Heart left ventricle (tissue), 16 donors: ENCODE measurements around the gene IZUMO1R. TPM values are rescaled to one million over a fixed set of nuclear protein-coding genes. Genes with fewer than 3 reads are reported as not detected.

Source experiments
- ATAC-seq, 4 donors: fragments of 200-7000 bp; cut with Tn5 transposase; one replicate each; pipeline ENCODE4 v1.9.1; 2020 to 2022; ENCODE audit warnings: moderate library complexity in 4 of 4, mild to moderate bottlenecking in 3 of 4, moderate number of reproducible peaks in 1 of 4
- DNase-seq, 5 donors: peaks; one replicate each; pipeline ENCODE4 v3.0.0-alpha.2; 2020
- H3K27ac ChIP-seq, 12 donors: fragments of 200-600 bp; sonication (generic) in 4 of 12; one replicate each; pipeline versions ENCODE4 v1.5.0 to v1.8.0; 2016 to 2022; ENCODE audit warnings: mild to moderate bottlenecking in 2 of 12
- H3K27me3 ChIP-seq, 9 donors: fragments of 200-600 bp; sonication (generic) in 2 of 9; one replicate each; pipeline versions ENCODE4 v1.5.1 to v1.8.0; 2016 to 2022; ENCODE audit warnings: mild to moderate bottlenecking in 3 of 9
- H3K36me3 ChIP-seq, 9 donors: fragments of 200-600 bp; sonication (generic) in 2 of 9; one replicate each; pipeline versions ENCODE4 v1.5.0 to v1.8.0; 2018 to 2022; ENCODE audit warnings: mild to moderate bottlenecking in 2 of 9
- H3K4me1 ChIP-seq, 12 donors: fragments of 200-600 bp; sonication (generic) in 4 of 12; one replicate each; pipeline versions ENCODE4 v1.5.0 to v1.8.0; 2016 to 2022; ENCODE audit warnings: mild to moderate bottlenecking in 3 of 12
- H3K4me3 ChIP-seq, 12 donors: fragments of 200-600 bp; sonication (generic) in 4 of 12; one replicate each; pipeline versions ENCODE4 v1.5.0 to v1.8.0; 2017 to 2022; ENCODE audit warnings: mild to moderate bottlenecking in 9 of 12, moderate library complexity in 4 of 12
- H3K9me3 ChIP-seq, 12 donors: fragments of 200-600 bp; sonication (generic) in 4 of 12; one replicate each; pipeline versions ENCODE4 v1.5.0 to v1.8.0; 2016 to 2022; ENCODE audit warnings: mild to moderate bottlenecking in 1 of 12
- CTCF ChIP-seq, 12 donors: fragments of 200-600 bp; sonication (generic) in 4 of 12; IDR thresholded peaks; one replicate each; pipeline versions ENCODE4 v1.5.0 to v1.8.0; 2018 to 2022; ENCODE audit warnings: antibody characterized with exemption in 12 of 12, mild to moderate bottlenecking in 5 of 12
- POLR2A ChIP-seq, 2 donors: fragments of 450-650 bp; IDR thresholded peaks; one replicate each; pipeline ENCODE4 v1.6.1; 2017; ENCODE audit warnings: antibody characterized with exemption in 2 of 2, mild to moderate bottlenecking in 2 of 2, moderate library complexity in 2 of 2
- WGBS, 4 donors: extraction: QIAGEN DNeasy Blood & Tissue Kit in 2 of 4; methylation state at CpG; one replicate each; pipeline versions ENCODE4 v1.1.5 to v1.1.7; 2013 to 2018; 5-methylcytosine and 5-hydroxymethylcytosine counted together
- intact Hi-C, 10 donors: fragments of 100-400 bp; cut with DNase I; formaldehyde crosslinking; loops; one replicate each; pipeline versions ENCODE4 v1.11.1 to v1.14.2; 2022
- polyA plus RNA-seq, 2 donors: library from polyadenylated mRNA; stranded (reverse); fragments of 200-250 nt; gene quantifications; one replicate each; pipeline ENCODE4 v1.2.3, GENCODE V29; 2013
- total RNA-seq, 9 donors: library from RNA; depleted of rRNA in 2 of 9; stranded (reverse); fragments of >200 nt in 2 of 9; fragmentation: NEBNext Ultra II Directional in 3 of 9; extraction: Animal tissue kit (Norgen Biotek cat#: 25700) in 3 of 9; gene quantifications; one replicate each; pipeline versions ENCODE4 v1.1.0 to v1.2.4, GENCODE V29; 2016 to 2023
- donor health status: ischemic (EF 13 %, LVEDD 7.1; RV severe dilation, severe dysfunction).
- donor health status: healthy with polysubstance abuse.
- donor health status: DM: no; HTN: yes; CAD: no.
- donor health status: DM: no; HTN: no; CAD: no.
- donor health status: ischemic (EF 25% LVEDD 6.9; RV normal size, moderate dysfunction).
- donor health status: ischemic (EF 25% LVEDD 5.7; RV mildly dilated, moderate dysfunction).
- donor health status: healthy.
- donor health status: DM: yes; HTN: yes; CAD: no.
- donor health status: ischemic (EF 35%, LVEDD 5.7; RV mildly dilated, moderate dysfunction).
- donor health status: nonischemic (EF 11% LVEDD 7.7; RV severe dilation, severe dysfunction).
- donor health status: DM: yes; HTN: yes; CAD: no.
- donor health status: PGD.
- donor health status: ischemic (EF 29% LVEDD 5.4; RV normal size, mild dysfunction).
- donor health status: nonischemic (EF 23%, LVEDD 6.1; RV moderate dilation, normal function).

Gene IZUMO1R
- total and polyA plus RNA-seq, 11 donors: not detected

- 27 to 49% (median 42%) methylated on average over 5 of the region's 5 CpGs for WGBS, 4 donors
- ATAC-seq: no peak
Observed at GRCh38 chr11:94310191-94310875, 6.0 kb downstream of the IZUMO1R start.

GRCh38 chr11:94312339-94312738 lies 8.0 kb downstream of the IZUMO1R start:
- TF ChIP-seq POLR2A (IDR thresholded peaks at IDR 0.05): no peak
- no peak for TF ChIP-seq CTCF (IDR thresholded peaks at IDR 0.05)
- DNase-seq (no peak), ATAC-seq (no peak)
- intact Hi-C loops: no loop called here
- Histone ChIP-seq H3K4me3 (no peak overlapping the region), H3K36me3 (no peaks in the 10 kb centered on the region), H3K27me3 (no peaks in the 10 kb centered on the region), H3K27ac (no peak overlapping the region), H3K4me1 (no peaks in the 10 kb centered on the region), H3K9me3 (no peaks in the 10 kb centered on the region)
- whole genome bisulfite sequencing, 4 donors: 61 to 75% (median 66%) methylated on average over 4 of the region's 4 CpGs

More at GRCh38 chr11:94310191-94310875, 6.0 kb downstream of the IZUMO1R start:
- H3K27ac ChIP-seq: peak overlapping the region in 1 of 12 donors; percentile 15
- peaks cover 0 to 1% (median 0%) of the 10 kb centered on the region in 12 donors for H3K4me1 ChIP-seq
- DNase-seq: no peak
- no peak overlapping the region for H3K4me3 ChIP-seq
- no peaks in the 10 kb centered on the region for H3K9me3 ChIP-seq
- intact Hi-C loops: no loop called here
- TF ChIP-seq POLR2A (IDR thresholded peaks at IDR 0.05): no peak
- no peak for TF ChIP-seq CTCF (IDR thresholded peaks at IDR 0.05)
- H3K36me3 ChIP-seq: no peaks in the 10 kb centered on the region
- no peaks in the 10 kb centered on the region for H3K27me3 ChIP-seq

- no peaks in the 10 kb centered on the region for H3K4me1 ChIP-seq
- no peak for TF ChIP-seq POLR2A (IDR thresholded peaks at IDR 0.05)
- H3K4me3 ChIP-seq: no peak overlapping the region
- no peak overlapping the region for H3K27ac ChIP-seq
- H3K9me3 ChIP-seq: no peaks in the 10 kb centered on the region
- intact Hi-C loops: no loop called here
- 48 to 67% (median 62%) methylated on average over 4 of the region's 4 CpGs for WGBS, 4 donors
- DNase-seq (no peak), ATAC-seq (no peak)
- no peaks in the 10 kb centered on the region for H3K27me3 ChIP-seq
- no peaks in the 10 kb centered on the region for H3K36me3 ChIP-seq
Observed at GRCh38 chr11:94314064-94314463, 9.7 kb downstream of the IZUMO1R start.

- Histone ChIP-seq H3K4me1 (no peaks in the 10 kb centered on the region), H3K36me3 (no peaks in the 10 kb centered on the region), H3K27ac (no peak overlapping the region), H3K27me3 (no peaks in the 10 kb centered on the region), H3K9me3 (peaks cover 0 to 6% (median 0%) of the 10 kb centered on the region in 12 donors), H3K4me3 (no peak overlapping the region)
- intact Hi-C loops: no loop called here
- ATAC-seq (peak; percentile 18 to 81 (median 52)), DNase-seq (no peak)
- no peak for TF ChIP-seq POLR2A (IDR thresholded peaks at IDR 0.05)
- WGBS, 4 donors: 11 to 14% (median 13%) methylated on average over 3 of the region's 3 CpGs
Observed at GRCh38 chr11:94315664-94316063, 11.3 kb downstream of the IZUMO1R start.

- Histone ChIP-seq H3K4me1 (no peaks in the 10 kb centered on the region), H3K4me3 (no peak overlapping the region), H3K36me3 (no peaks in the 10 kb centered on the region), H3K9me3 (peaks cover 0 to 20% (median 0%) of the 10 kb centered on the region in 12 donors), H3K27ac (no peak overlapping the region), H3K27me3 (no peaks in the 10 kb centered on the region)
- no peak for ATAC-seq
- no peak for DNase-seq
- intact Hi-C loops: no loop called here
- 67 to 82% (median 75%) methylated on average over 3 of the region's 3 CpGs for WGBS, 4 donors
- no peak for TF ChIP-seq CTCF (IDR thresholded peaks at IDR 0.05)
Observed at GRCh38 chr11:94322501-94322900, 18.1 kb downstream of the IZUMO1R start.
